Measurements from ENCODE around the gene EIF4E1B.

DNA sequence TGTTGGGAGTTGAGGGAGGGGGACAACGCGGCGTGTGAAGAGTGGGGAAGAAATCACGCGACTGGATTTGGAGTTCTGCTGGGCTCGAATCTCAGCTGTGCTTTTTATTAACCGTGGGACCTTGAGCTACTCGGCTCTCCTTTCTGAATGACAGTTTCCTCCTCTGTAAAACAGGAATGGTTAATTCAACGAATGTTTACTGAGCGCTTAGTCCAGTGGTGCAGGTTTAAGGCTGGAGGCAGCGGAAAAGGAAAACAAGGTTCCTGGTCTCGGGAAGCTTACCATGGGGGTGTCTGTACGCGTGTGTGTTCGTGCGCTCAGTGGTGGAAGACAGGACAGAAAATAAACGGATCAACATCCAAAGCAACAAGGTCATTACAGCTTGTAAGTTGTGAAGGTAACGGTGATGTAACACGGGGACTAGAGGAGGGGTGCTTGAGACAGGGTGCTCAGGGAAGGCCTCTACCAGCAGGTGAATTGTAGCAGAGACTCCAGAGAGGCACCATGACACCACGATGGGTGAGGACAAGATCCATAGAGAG is 277 bp downstream of the EIF4E1B start:
- TF ChIP-seq POLR2AphosphoS5 (IDR thresholded peaks at IDR 0.05) (no peak), POLR2A (IDR thresholded peaks at IDR 0.05) (no peak)
- TF ChIP-seq, protein P1, sequence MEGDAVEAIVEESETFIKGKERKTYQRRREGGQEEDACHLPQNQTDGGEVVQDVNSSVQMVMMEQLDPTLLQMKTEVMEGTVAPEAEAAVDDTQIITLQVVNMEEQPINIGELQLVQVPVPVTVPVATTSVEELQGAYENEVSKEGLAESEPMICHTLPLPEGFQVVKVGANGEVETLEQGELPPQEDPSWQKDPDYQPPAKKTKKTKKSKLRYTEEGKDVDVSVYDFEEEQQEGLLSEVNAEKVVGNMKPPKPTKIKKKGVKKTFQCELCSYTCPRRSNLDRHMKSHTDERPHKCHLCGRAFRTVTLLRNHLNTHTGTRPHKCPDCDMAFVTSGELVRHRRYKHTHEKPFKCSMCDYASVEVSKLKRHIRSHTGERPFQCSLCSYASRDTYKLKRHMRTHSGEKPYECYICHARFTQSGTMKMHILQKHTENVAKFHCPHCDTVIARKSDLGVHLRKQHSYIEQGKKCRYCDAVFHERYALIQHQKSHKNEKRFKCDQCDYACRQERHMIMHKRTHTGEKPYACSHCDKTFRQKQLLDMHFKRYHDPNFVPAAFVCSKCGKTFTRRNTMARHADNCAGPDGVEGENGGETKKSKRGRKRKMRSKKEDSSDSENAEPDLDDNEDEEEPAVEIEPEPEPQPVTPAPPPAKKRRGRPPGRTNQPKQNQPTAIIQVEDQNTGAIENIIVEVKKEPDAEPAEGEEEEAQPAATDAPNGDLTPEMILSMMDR (IDR thresholded peaks at IDR 0.05) = no peak
